Uterus (tissue), 2 donors: Measurements from ENCODE around the gene PPP2R5A.
"Not testable (repeated sequence)": the region's sequence is repeated elsewhere in the genome, so short reads cannot be mapped to it uniquely, and the experiment has no call there.

Experiments used
- CTCF ChIP-seq, 4 experiments: fragments of 200-600 bp in 2 of 4; fragments of 450-650 bp in 2 of 4; sonication (generic) in 2 of 4; IDR thresholded peaks; one replicate each; pipeline ENCODE4 v1.5.1; 2016 to 2019; ENCODE audit warnings: antibody characterized with exemption in 4 of 4, mild to moderate bottlenecking in 2 of 4, moderate library complexity in 1 of 4
- POLR2A ChIP-seq, 2 donors: fragments of 450-650 bp; IDR thresholded peaks; one replicate each; pipeline ENCODE4 v1.6.1; 2016; ENCODE audit warnings: antibody characterized with exemption in 2 of 2, mild to moderate bottlenecking in 1 of 2, moderate library complexity in 1 of 2

- not testable (repeated sequence) for TF ChIP-seq POLR2A, CTCF (IDR thresholded peaks at IDR 0.05)
Observed at GRCh38 chr1:212305984-212306452, 20.8 kb downstream of the PPP2R5A start.
